NCI-H774 (cell line): ENCODE measurements around the gene GRK2.
"Not testable (repeated sequence)": the region's sequence is repeated elsewhere in the genome, so short reads cannot be mapped to it uniquely, and the experiment has no call there.

Experiments
- DNase-seq: peaks from one replicate; lab custom pipeline; 2025; lab: John Stamatoyannopoulos, UW

The GRK2 gene

GRCh38 chr11:67312187-67313021 lies 46.1 kb downstream of the GRK2 start:
- DNase-seq = no peak

GRCh38 chr11:67313125-67313890 lies 47.0 kb downstream of the GRK2 start:
- DNase-seq = no peak

GRCh38 chr11:67314218-67314617 lies 47.9 kb downstream of the GRK2 start:
- DNase-seq = no peak

- no peak for DNase-seq
These were observed 49.1 kb downstream of the GRK2 start for GRCh38 chr11:67315325-67315909.

- no peak for DNase-seq
These were observed 50.6 kb downstream of the GRK2 start for GRCh38 chr11:67316882-67317204.

- DNase-seq = peak; percentile 97
These were observed 51.1 kb downstream of the GRK2 start for GRCh38 chr11:67317205-67317887.

GRCh38 chr11:67317888-67318555 lies 51.7 kb downstream of the GRK2 start:
- DNase-seq = peak; percentile 30

GRCh38 chr11:67318876-67319275 lies 52.6 kb downstream of the GRK2 start:
- not testable (repeated sequence) for DNase-seq

- DNase-seq = no peak
These were observed 53.7 kb downstream of the GRK2 start for GRCh38 chr11:67320011-67320410.

GRCh38 chr11:67320691-67321090 lies 54.4 kb downstream of the GRK2 start:
- no peak for DNase-seq

- no peak for DNase-seq
These were observed 55.1 kb downstream of the GRK2 start for GRCh38 chr11:67321313-67321871.

- no peak for DNase-seq
These were observed 55.8 kb downstream of the GRK2 start for GRCh38 chr11:67322049-67322448.

GRCh38 chr11:67323526-67323925 lies 57.3 kb downstream of the GRK2 start:
- DNase-seq = no peak

- no peak for DNase-seq
These were observed 65.9 kb downstream of the GRK2 start for GRCh38 chr11:67332081-67332691.
